Small intestine (tissue), 7 donors: ENCODE measurements around the gene DNAJC5. TPM values are rescaled to one million over a fixed set of nuclear protein-coding genes. Genes with fewer than 3 reads are reported as not detected.

Experiments
- DNase-seq, 2 donors: peaks; one replicate each; pipeline versions ENCODE4 v3.0.0 to v3.0.0-alpha.2; 2013
- FAIRE-seq: peaks from 2 replicates; lab custom pipeline; 2012; peaks lifted over from hg19 to GRCh38; lab: Jason Lieb, UNC
- H3K27ac ChIP-seq, 3 donors: one replicate each; pipeline ENCODE4 v1.5.1; 2013; ENCODE audit warnings: low read length in 2 of 3, mild to moderate bottlenecking in 2 of 3, control low read depth in 1 of 3, inconsistent platforms in 1 of 3, low read depth in 1 of 3, moderate library complexity in 1 of 3
- H3K27me3 ChIP-seq, 3 donors: one replicate each; pipeline ENCODE4 v1.6.1; 2013; ENCODE audit warnings: low read length in 3 of 3, inconsistent platforms in 1 of 3; ENCODE audit not compliant: control insufficient read depth in 3 of 3, insufficient read depth in 3 of 3
- H3K36me3 ChIP-seq, 3 donors: one replicate each; pipeline ENCODE4 v1.6.1; 2013; ENCODE audit warnings: low read length in 3 of 3, inconsistent platforms in 1 of 3, low read depth in 1 of 3, mild to moderate bottlenecking in 1 of 3, moderate library complexity in 1 of 3; ENCODE audit not compliant: control insufficient read depth in 3 of 3, insufficient read depth in 2 of 3
- H3K4me1 ChIP-seq, 3 donors: one replicate each; pipeline ENCODE4 v1.6.1; 2013; ENCODE audit warnings: low read length in 2 of 3, inconsistent platforms in 1 of 3, low read depth in 1 of 3, mild to moderate bottlenecking in 1 of 3, moderate library complexity in 1 of 3; ENCODE audit not compliant: control insufficient read depth in 3 of 3, insufficient read depth in 2 of 3
- H3K4me3 ChIP-seq, 3 donors: one replicate each; pipeline ENCODE4 v1.5.1; 2013; ENCODE audit warnings: low read length in 3 of 3, control low read depth in 1 of 3, inconsistent platforms in 1 of 3, low read depth in 1 of 3, mild to moderate bottlenecking in 1 of 3, moderate library complexity in 1 of 3
- H3K9me3 ChIP-seq, 2 donors: one replicate each; pipeline ENCODE4 v1.6.1; 2013; ENCODE audit warnings: low read depth in 1 of 2, low read length in 1 of 2; ENCODE audit not compliant: control insufficient read depth in 2 of 2, insufficient read depth in 1 of 2
- WGBS, 3 donors: extraction: QIAGEN DNeasy Blood & Tissue Kit; methylation state at CpG; one replicate each; pipeline ENCODE4 v1.1.7; 2013; 5-methylcytosine and 5-hydroxymethylcytosine counted together
- polyA plus RNA-seq, 4 donors: library from polyadenylated mRNA; stranded (reverse) in 3 of 4; unstranded in 1 of 4; fragments of 200-250 nt in 3 of 4; fragments of 120-200 nt in 1 of 4; gene quantifications; one replicate each; pipeline versions ENCODE4 v1.2.1 to v1.2.3, GENCODE V29; 2013
- donor health status: healthy with polysubstance abuse.
- donor health status: control.
- donor health status: control.
- donor health status: Bipolar disorder and iron deficiency.
- donor health status: healthy.

DNAJC5 gene
- polyA plus RNA-seq, 4 donors: 20.6 to 52.3 (median 40.3) TPM

DNA sequence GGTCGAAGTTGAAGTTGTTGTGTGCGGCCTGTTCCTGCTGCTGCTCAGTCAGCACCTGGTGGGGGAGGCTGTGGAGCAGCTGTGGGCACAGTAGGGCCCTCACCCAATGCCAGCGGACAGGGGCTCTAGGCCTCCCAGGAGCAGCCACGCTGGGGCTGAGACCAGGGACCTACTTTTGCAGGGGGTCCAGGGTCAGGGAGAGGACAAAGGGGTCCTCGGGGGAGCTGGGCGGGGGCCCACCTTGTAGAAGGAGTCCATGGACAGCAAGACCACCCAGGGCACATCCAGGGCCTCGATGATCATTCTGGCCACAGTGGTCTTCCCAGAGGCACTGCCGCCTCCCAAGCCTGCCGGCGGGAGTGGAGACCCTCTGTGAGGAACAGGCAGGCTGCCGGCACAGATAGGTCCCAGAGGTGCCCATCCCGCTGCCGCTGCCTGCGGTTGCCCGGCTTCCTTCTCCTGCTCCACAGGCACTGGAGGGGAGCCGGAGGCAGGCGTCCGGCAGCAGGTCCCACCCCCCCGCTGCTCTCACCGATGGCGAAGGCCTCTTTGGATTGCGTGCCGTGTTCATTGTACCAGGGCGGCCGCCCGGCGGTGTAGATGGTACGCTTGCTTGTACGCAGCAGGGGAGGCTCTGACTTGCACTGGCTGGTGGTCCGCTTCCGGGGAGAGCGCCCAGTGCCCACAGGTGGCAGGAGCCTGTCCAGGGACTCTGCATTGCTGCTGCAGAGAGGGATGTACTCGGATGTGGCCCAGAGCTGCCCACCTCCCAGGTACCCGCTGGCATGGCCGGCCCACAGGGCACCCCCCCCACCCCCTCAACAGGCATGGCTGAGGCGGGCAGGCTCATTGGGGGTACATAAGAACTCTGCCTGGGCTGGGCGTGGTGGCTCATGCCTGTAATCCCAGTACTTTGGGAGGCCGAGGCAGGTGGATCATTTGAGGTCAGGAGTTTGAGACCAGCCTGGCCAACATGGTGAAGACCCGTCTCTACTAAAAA, 51.3 kb downstream of the DNAJC5 start:
- Histone ChIP-seq H3K27ac (no peak overlapping the region), H3K9me3 (peaks cover 0 to 2% of the 10 kb centered on the region in 2 donors), H3K4me1 (peaks cover 9 to 21% (median 11%) of the 10 kb centered on the region in 3 donors), H3K36me3 (peaks cover 7 to 82% (median 25%) of the 10 kb centered on the region in 3 donors), H3K4me3 (no peak overlapping the region), H3K27me3 (no peaks in the 10 kb centered on the region)
- DNase-seq: no peak
- WGBS, 3 donors: 90 to 94% (median 93%) methylated on average over 38 to 39 of the region's 39 CpGs
- FAIRE-seq: no peak

DNA sequence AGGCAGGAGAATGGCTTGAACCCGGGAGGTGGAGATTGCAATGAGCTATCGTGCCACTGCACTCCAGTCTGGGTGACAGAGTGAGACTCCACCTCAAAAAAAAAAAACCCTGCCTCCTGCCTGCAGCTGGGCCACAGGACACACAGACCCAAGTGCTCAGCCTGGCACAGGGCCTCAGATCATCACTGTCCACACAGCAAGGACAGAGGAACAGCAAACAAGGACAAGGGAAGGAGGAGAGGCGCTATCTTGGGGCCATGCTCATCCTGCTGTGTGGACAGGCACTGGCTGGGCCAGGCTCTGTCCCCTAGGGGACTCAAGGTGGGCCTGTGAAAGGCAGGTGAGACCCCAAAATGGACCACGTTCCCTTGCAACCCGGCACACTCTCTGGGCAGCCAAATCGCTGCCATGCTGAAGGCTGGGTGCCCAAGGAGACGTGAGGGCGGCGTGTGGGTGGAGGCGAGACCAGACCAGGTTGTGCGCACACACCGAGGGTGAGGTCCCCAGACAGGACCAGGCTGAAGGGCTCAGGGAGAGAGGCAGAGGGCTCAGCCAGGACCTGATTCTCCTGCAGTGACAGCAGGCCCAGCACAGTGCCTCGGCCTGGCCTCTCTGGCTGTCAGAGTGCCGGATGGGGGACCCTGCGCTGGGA, 52.2 kb downstream of the DNAJC5 start:
- WGBS, 3 donors: 78 to 81% (median 80%) methylated on average over 15 of the region's 15 CpGs
- Histone ChIP-seq H3K9me3 (no peaks in the 10 kb centered on the region), H3K27me3 (no peaks in the 10 kb centered on the region), H3K36me3 (peaks cover 7 to 84% (median 25%) of the 10 kb centered on the region in 3 donors), H3K4me1 (peaks cover 10 to 26% (median 14%) of the 10 kb centered on the region in 3 donors), H3K27ac (no peak overlapping the region), H3K4me3 (no peak overlapping the region)
- FAIRE-seq (no peak), DNase-seq (no peak)

DNA sequence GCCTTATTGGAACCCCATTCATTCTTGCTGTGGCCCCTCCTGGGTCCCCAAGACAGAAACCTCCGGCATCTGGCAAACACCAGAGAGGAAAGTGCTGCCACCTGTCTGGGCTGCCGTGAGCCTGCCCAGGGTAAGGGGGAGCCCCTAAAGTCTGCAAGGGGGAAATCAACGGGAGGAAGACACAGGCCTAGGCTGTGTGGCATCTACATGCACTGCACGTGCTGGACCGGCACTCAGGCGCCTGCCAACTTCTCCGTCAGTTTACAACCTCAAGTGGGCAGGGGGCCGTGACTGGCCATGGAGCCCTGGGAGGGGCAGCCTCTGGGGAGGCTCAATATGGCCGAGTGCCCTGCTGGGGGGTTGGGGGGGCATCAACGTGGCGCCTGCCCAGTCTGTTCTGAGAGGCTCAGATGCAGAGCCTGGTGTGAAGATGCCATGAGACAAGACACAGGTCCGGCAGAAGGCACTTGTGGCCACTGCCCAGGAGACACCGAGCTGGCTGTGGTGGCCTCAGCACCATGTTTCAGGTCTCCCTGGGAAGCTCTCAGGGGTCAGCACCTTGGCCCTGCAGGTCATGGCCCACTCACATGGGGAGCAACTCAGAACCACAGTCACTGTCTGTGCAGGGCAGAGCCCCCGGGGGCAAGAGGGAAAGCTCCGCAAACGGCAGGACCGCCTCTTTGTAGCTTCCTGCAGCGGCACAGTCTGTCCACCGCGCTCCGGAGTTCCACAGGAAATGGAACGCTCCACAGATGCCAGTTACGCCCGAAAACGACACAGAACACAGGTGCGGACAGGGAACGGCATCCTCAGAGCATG, 52.9 kb downstream of the DNAJC5 start:
- peaks cover 7 to 84% (median 25%) of the 10 kb centered on the region in 3 donors for H3K36me3 ChIP-seq
- no peak overlapping the region for H3K4me3 ChIP-seq
- H3K9me3 ChIP-seq: no peaks in the 10 kb centered on the region
- peaks cover 10 to 26% (median 18%) of the 10 kb centered on the region in 3 donors for H3K4me1 ChIP-seq
- peak overlapping the region in 1 of 3 donors; percentile 71 for H3K27ac ChIP-seq
- WGBS, 3 donors: 40 to 55% (median 43%) methylated on average over 26 to 27 of the region's 27 CpGs
- DNase-seq (peak in 1 of 2 donors; percentile 20), FAIRE-seq (no peak)
- H3K27me3 ChIP-seq: no peaks in the 10 kb centered on the region

DNA sequence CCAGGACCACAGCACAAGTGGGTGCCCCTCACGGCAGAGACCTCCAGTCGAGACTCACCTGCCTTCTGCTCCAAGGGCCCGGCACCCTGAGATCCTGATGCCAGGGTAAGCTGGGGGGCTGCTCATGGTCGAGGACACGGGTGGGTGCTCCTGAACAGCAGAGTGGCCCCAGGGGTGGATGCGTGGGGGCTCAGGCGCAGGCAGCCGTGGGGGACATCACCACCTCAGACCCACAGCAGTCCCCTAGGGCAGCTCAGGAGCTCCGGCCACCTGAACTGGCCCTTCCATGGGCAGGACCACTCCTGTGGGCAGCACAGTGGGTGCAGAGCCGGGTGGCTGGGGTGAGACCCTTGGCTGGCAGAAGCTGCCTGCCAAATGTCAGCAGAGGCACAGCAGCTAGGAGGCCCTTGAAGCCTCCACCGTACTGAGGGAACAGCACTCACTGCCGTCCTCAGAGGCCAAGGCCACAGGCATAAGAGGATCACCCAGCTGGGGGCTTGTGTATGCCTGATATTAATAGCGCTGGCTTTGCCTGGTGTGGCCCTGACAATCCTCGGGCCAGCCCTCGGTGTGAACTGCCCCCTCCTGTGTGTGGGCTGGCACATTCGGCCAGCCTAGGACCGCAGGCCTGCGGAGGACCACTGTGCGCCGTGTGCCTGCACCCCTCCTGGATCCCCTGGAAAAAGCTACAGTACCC, 55.9 kb downstream of the DNAJC5 start:
- H3K27ac ChIP-seq: peak overlapping the region in 2 of 3 donors; percentile 12 to 77
- H3K27me3 ChIP-seq: no peaks in the 10 kb centered on the region
- DNase-seq (no peak), FAIRE-seq (no peak)
- no peaks in the 10 kb centered on the region for H3K9me3 ChIP-seq
- H3K36me3 ChIP-seq: peaks cover 0 to 68% (median 3%) of the 10 kb centered on the region in 3 donors
- H3K4me1 ChIP-seq: peaks cover 13 to 43% (median 23%) of the 10 kb centered on the region in 3 donors
- WGBS, 3 donors: 57 to 78% (median 65%) methylated on average over 19 to 20 of the region's 20 CpGs
- no peak overlapping the region for H3K4me3 ChIP-seq

DNA sequence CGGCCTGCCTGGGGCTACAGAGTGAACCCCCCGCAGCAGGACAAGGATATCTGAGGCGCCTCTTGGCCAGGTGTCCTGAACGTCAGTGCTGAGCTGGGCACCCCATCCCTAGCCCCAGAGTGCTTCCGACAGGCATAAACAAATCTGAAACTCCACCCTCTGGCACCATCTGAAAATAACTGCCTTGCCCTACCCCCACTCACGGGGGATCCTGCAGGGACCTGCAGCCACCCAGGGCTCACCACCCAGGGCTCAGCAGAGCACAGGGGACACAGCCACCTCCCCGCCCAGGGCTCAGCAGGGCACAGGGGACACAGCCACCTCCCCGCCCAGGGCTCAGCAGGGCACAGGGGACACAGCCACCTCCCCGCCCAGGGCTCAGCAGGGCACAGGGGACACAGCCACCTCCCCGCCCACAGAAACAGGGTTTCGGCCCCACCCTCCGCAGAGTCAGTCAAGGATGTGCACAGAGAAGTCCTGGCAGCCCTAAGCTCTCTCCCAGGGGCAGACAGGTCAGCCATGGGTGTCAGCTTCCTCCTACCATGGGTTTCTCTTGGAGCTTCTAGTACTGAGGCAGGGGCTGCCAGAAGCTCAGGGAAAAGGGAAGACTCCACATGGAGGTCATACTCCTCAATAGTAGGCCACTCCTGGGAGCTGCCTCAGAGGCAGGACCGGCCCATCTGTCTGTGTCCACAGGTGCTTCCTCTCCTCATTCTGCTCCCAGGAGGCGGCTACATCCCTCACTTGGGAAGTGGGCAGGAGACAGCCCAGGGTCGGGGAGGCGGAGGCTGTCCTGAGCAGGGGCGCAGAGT, 56.7 kb downstream of the DNAJC5 start:
- WGBS, 3 donors: 34 to 61% (median 47%) methylated on average over 16 to 17 of the region's 17 CpGs
- H3K27me3 ChIP-seq: no peaks in the 10 kb centered on the region
- peaks cover 13 to 43% (median 23%) of the 10 kb centered on the region in 3 donors for H3K4me1 ChIP-seq
- peak in 1 of 2 donors; percentile 86 for DNase-seq
- H3K27ac ChIP-seq: peak overlapping the region in 2 of 3 donors; percentile 70 to 77
- H3K4me3 ChIP-seq: no peak overlapping the region
- no peak for FAIRE-seq
- H3K36me3 ChIP-seq: peaks cover 0 to 61% (median 0%) of the 10 kb centered on the region in 3 donors
- H3K9me3 ChIP-seq: no peaks in the 10 kb centered on the region

DNA sequence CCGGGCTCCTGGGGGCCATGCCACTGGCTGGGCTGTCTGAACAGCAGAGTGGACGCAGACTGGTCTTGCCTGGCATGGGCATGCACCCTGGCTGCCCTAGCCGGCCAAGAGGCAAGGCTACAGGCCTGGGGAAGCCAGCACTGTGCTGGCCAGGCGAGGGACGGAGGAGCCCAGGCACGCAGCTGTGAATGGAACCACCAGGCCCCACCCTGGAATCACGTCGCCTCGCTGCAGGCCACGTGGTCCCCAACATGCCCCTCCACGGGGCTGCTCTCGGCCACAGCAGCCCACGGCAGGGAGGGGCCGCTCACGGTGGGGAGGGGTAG, 57.2 kb downstream of the DNAJC5 start:
- peak overlapping the region in 2 of 3 donors; percentile 70 to 74 for H3K27ac ChIP-seq
- H3K36me3 ChIP-seq: peaks cover 0 to 59% (median 0%) of the 10 kb centered on the region in 3 donors
- H3K9me3 ChIP-seq: no peaks in the 10 kb centered on the region
- peaks cover 13 to 45% (median 23%) of the 10 kb centered on the region in 3 donors for H3K4me1 ChIP-seq
- DNase-seq: no peak
- no peaks in the 10 kb centered on the region for H3K27me3 ChIP-seq
- WGBS, 3 donors: 66 to 78% (median 68%) methylated on average over 15 of the region's 15 CpGs
- FAIRE-seq: no peak
- H3K4me3 ChIP-seq: no peak overlapping the region

DNA sequence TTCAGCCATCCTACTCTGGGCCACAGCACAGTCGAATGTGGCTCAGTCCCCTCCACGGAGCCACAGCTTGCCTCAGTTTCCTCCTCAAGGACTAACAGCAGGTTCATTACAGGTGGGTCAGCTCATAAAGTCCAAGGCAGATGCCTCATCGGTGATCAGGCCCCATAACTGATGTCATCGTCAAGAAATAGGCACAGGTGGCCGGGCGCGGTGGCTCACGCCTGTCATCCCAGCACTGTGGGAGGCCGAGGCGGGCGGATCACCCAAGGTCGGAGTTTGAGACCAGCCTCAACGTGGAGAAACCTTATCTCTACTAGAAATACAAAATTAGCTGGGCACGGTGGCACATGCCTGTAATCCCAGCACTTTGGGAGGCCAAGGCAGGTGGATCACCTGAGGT, 57.8 kb downstream of the DNAJC5 start:
- Histone ChIP-seq H3K27me3 (no peaks in the 10 kb centered on the region), H3K9me3 (no peaks in the 10 kb centered on the region), H3K27ac (peak overlapping the region in 2 of 3 donors; percentile 70 to 74), H3K4me3 (no peak overlapping the region), H3K36me3 (peaks cover 0 to 53% (median 0%) of the 10 kb centered on the region in 3 donors), H3K4me1 (peaks cover 13 to 50% (median 23%) of the 10 kb centered on the region in 3 donors)
- WGBS, 3 donors: 46 to 74% (median 57%) methylated on average over 14 of the region's 14 CpGs
- DNase-seq (peak in 1 of 2 donors; percentile 39), FAIRE-seq (no peak)
